ENCODE results near the gene GPR25. TPM values are rescaled to one million over a fixed set of nuclear protein-coding genes. Genes with fewer than 3 reads are reported as not detected.

GPR25 gene
- polyA plus RNA-seq, 1 experiment = not detected

GRCh38 chr1:200886594-200886993 is 13.8 kb downstream of the GPR25 start:
- DNase-seq (ENCODE audit: low read depth, low spot score) = no peak
- H3K27ac ChIP-seq (ENCODE audit: low read depth, low read length) = no peak overlapping the region
- ChIA-PET POLR2A (no interaction called here), CTCF (no interaction called here)
- no peak for TF ChIP-seq CTCF (IDR thresholded peaks at IDR 0.05; ENCODE audit: low read depth, low read length)
- H3K4me3 ChIP-seq (ENCODE audit: low read depth, low read length) = no peak overlapping the region
- peaks cover 51% of the 10 kb centered on the region for H3K27me3 ChIP-seq (ENCODE audit: control insufficient read depth, insufficient read depth, low read length)
- no peaks in the 10 kb centered on the region for H3K9me3 ChIP-seq (ENCODE audit: control insufficient read depth, insufficient read depth, low read length)

DNA sequence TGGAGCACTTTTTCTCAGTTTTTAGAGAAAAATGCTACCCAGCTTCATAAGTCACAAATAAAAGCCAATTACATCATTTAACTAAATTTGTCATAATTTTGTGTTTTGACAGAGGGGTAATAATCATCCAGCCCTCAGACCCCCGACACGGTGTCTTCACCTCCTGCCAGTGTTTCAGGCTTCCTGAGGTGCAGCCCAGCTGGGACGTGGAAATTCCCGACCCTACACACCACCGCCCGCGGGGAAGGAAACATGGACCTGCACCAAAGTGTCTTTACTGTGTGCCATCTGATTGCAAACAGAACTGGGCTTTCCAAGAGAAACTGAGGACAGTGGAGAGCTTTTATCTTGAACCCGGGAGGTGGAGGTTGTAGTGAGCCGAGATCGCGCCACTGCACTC is 14.3 kb downstream of the GPR25 start:
- Histone ChIP-seq H3K27ac (ENCODE audit: low read depth, low read length) (no peak overlapping the region), H3K4me3 (ENCODE audit: low read depth, low read length) (no peak overlapping the region), H3K9me3 (ENCODE audit: control insufficient read depth, insufficient read depth, low read length) (no peaks in the 10 kb centered on the region), H3K27me3 (ENCODE audit: control insufficient read depth, insufficient read depth, low read length) (peaks cover 55% of the 10 kb centered on the region)
- no peak for DNase-seq (ENCODE audit: low read depth, low spot score)
- ChIA-PET POLR2A (no interaction called here), CTCF (no interaction called here)
- no peak for TF ChIP-seq CTCF (IDR thresholded peaks at IDR 0.05; ENCODE audit: low read depth, low read length)

DNA sequence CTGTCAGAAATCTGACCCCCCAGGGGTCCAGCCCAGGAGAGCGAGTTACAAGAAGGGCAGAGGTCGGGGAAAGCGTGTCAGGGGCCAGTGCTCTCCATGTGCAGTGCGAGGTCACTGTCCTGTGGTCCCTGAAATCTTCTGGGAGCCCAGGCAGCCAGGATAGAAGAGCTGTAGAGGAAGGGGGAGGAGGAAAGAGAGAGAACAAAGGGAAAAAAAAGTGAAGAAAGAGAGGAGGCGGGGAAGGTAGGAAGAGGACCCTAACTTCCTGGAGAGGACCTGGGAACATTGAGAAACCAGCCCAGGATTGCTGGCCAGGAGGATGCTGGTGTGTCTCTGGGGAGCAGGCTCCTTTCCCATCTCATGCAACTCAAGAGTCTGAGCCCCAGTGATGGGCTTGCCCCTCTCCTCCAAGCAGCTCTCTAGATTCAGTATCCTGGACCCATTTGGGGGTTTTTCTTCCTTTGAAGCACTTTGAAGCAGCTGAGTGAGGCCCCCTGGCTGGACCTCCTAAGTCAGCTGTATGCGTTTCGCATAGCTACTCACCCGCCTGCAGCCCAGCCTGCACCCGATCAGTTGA is 15.1 kb downstream of the GPR25 start:
- peaks cover 63% of the 10 kb centered on the region for H3K27me3 ChIP-seq (ENCODE audit: control insufficient read depth, insufficient read depth, low read length)
- H3K9me3 ChIP-seq (ENCODE audit: control insufficient read depth, insufficient read depth, low read length) = no peaks in the 10 kb centered on the region
- ChIA-PET CTCF (no interaction called here), POLR2A (no interaction called here)
- H3K4me3 ChIP-seq (ENCODE audit: low read depth, low read length) = no peak overlapping the region
- no peak overlapping the region for H3K27ac ChIP-seq (ENCODE audit: low read depth, low read length)
- DNase-seq (ENCODE audit: low read depth, low spot score) = no peak
- TF ChIP-seq CTCF (IDR thresholded peaks at IDR 0.05; ENCODE audit: low read depth, low read length) = no peak

DNA sequence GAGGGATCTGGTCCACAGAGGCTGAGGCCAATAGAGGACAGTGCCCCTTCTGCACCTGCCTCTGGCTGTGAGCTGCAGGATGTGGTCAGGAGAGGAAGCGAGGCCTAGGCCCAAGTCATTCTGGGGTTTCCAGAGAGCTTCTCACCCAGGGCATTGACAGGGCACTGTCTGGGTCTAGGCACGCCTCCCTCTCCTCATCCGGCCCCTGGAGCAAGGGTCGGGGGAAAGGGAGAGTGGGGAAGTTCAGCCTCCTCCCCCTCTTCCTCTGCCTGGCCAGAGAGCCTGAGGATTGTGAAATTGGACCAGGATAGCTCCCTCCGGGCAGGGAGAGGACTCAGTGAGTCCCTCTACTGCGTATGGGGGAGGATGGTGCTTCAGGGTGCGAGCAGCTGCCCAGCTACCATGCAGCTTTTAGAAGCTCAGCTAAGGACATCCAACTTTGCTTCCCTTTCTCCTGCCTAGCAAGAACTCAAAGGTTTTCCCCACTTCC is 15.6 kb downstream of the GPR25 start:
- POLR2A ChIA-PET = no interaction called here
- no peak for DNase-seq (ENCODE audit: low read depth, low spot score)
- H3K9me3 ChIP-seq (ENCODE audit: control insufficient read depth, insufficient read depth, low read length) = no peaks in the 10 kb centered on the region
- H3K4me3 ChIP-seq (ENCODE audit: low read depth, low read length) = no peak overlapping the region
- no peak overlapping the region for H3K27ac ChIP-seq (ENCODE audit: low read depth, low read length)
- no peak for TF ChIP-seq CTCF (IDR thresholded peaks at IDR 0.05; ENCODE audit: low read depth, low read length)
- CTCF ChIA-PET = no interaction called here
- H3K27me3 ChIP-seq (ENCODE audit: control insufficient read depth, insufficient read depth, low read length) = peaks cover 64% of the 10 kb centered on the region

- Histone ChIP-seq H3K27ac (ENCODE audit: low read depth, low read length) (no peak overlapping the region), H3K4me3 (ENCODE audit: low read depth, low read length) (no peak overlapping the region), H3K27me3 (ENCODE audit: control insufficient read depth, insufficient read depth, low read length) (peaks cover 67% of the 10 kb centered on the region), H3K9me3 (ENCODE audit: control insufficient read depth, insufficient read depth, low read length) (no peaks in the 10 kb centered on the region)
- no peak for TF ChIP-seq CTCF (IDR thresholded peaks at IDR 0.05; ENCODE audit: low read depth, low read length)
- no peak for DNase-seq (ENCODE audit: low read depth, low spot score)
- POLR2A ChIA-PET = no interaction called here
- CTCF ChIA-PET = interaction anchor here (1.4 to 3.0 kb wide), 2 partner anchors 153 to 268 kb away, joined by 3 to 12 read pairs; no protein-coding TSS in a partner anchor
Measured at GRCh38 chr1:200889571-200889970, 16.8 kb downstream of the GPR25 start.

Data from AG04450 (cell line).